HepG2 (cell line): ENCODE data around the gene ZFP36. TPM values are rescaled to one million over a fixed set of nuclear protein-coding genes. Genes with fewer than 3 reads are reported as not detected.

Experiments used
- ARID5B ChIP-seq: IDR thresholded peaks from 2 replicates; pipeline ENCODE4 v1.4.0; 2020; ENCODE audit warnings: mild to moderate bottlenecking, missing genetic modification reagents
- ATF7-NPFF ChIP-seq: sonication (generic); formaldehyde crosslinking; IDR thresholded peaks from 2 replicates; pipeline ENCODE4 v1.8.1; 2023; ENCODE audit warnings: mild to moderate bottlenecking, low read depth, missing genetic modification reagents, moderate library complexity
- CCAR2 ChIP-seq: fragments of 200-400 bp; formaldehyde crosslinking; optimal IDR thresholded peaks from 2 replicates; pipeline ENCODE3; 2018; ENCODE audit warnings: low read depth, mild to moderate bottlenecking, low read length, moderate library complexity
- CEBPB ChIP-seq: IDR thresholded peaks from 2 replicates; pipeline ENCODE4 v1.6.1; 2011; ENCODE audit warnings: low read depth, low read length, improper control_type of control experiment, borderline replicate concordance
- ETV6 ChIP-seq: sonication (generic); formaldehyde crosslinking; conservative IDR thresholded peaks from 2 replicates; pipeline ENCODE4 v1.4.0; 2020; ENCODE audit warnings: missing genetic modification reagents
- HNRNPLL ChIP-seq: fragments of 200-400 bp; formaldehyde crosslinking; IDR thresholded peaks from 2 replicates; pipeline ENCODE4 v1.6.1; 2017; ENCODE audit warnings: mild to moderate bottlenecking, low read depth, low read length; ENCODE audit not compliant: poor library complexity, severe bottlenecking
- KLF16 ChIP-seq, 2 experiments: sonication (generic) in 1 of 2; formaldehyde crosslinking in 1 of 2; IDR thresholded peaks; 2 replicates each; pipeline versions ENCODE4 v1.6.1 to v1.8.0; 2016 to 2023; ENCODE audit warnings: missing genetic modification reagents in 2 of 2, missing compliant biosample characterization in 1 of 2
- NFATC3 ChIP-seq: sonication (generic); formaldehyde crosslinking; IDR thresholded peaks from 2 replicates; pipeline ENCODE4 v1.5.1; 2020; ENCODE audit warnings: mild to moderate bottlenecking, missing genetic modification reagents
- NKX3-1 ChIP-seq: sonication (generic); formaldehyde crosslinking; IDR thresholded peaks from 2 replicates; pipeline ENCODE4 v1.5.0; 2020; ENCODE audit warnings: missing genetic modification reagents
- RFXAP ChIP-seq: sonication (generic); formaldehyde crosslinking; IDR thresholded peaks from 2 replicates; pipeline ENCODE4 v1.4.0; 2020; ENCODE audit warnings: missing genetic modification reagents, borderline replicate concordance
- SALL1 ChIP-seq: sonication (generic); formaldehyde crosslinking; IDR thresholded peaks from 2 replicates; pipeline ENCODE4 v1.8.0; 2022; ENCODE audit warnings: mild to moderate bottlenecking, missing genetic modification reagents
- SALL2 ChIP-seq: sonication (generic); formaldehyde crosslinking; IDR thresholded peaks from 2 replicates; pipeline ENCODE4 v1.8.1; 2023; ENCODE audit warnings: mild to moderate bottlenecking, missing genetic modification reagents, inconsistent platforms
- SMC3 ChIP-seq: IDR thresholded peaks from 2 replicates; pipeline ENCODE4 v1.6.1; 2011; ENCODE audit warnings: low read length, improper control_type of control experiment
- SPEN ChIP-seq: sonication (generic); formaldehyde crosslinking; IDR thresholded peaks from 2 replicates; pipeline ENCODE4 v1.5.1; 2020; ENCODE audit warnings: low read depth, mild to moderate bottlenecking, missing genetic modification reagents
- ZBTB20 ChIP-seq: sonication (generic); formaldehyde crosslinking; IDR thresholded peaks from 2 replicates; pipeline ENCODE4 v1.8.1; 2023; ENCODE audit warnings: missing genetic modification reagents, low read depth, mild to moderate bottlenecking, borderline replicate concordance
- ZBTB3 ChIP-seq: sonication (generic); formaldehyde crosslinking; IDR thresholded peaks from 2 replicates; pipeline ENCODE4 v1.4.0; 2020; ENCODE audit warnings: low read depth, mild to moderate bottlenecking, moderate library complexity, missing genetic modification reagents, borderline replicate concordance
- ZFP36L2 ChIP-seq: sonication (generic); formaldehyde crosslinking; IDR thresholded peaks from 2 replicates; pipeline ENCODE4 v1.4.0; 2020; ENCODE audit warnings: missing genetic modification reagents
- ZNF331 ChIP-seq: sonication (generic); formaldehyde crosslinking; IDR thresholded peaks from 2 replicates; pipeline ENCODE4 v1.4.0; 2020; ENCODE audit warnings: missing genetic modification reagents
- ZNF547 ChIP-seq: sonication (generic); formaldehyde crosslinking; IDR thresholded peaks from 2 replicates; pipeline ENCODE4 v1.5.1; 2020; ENCODE audit warnings: mild to moderate bottlenecking, missing genetic modification reagents
- ZNF549 ChIP-seq: sonication (generic); formaldehyde crosslinking; IDR thresholded peaks from 2 replicates; pipeline ENCODE4 v1.5.0; 2020; ENCODE audit warnings: missing genetic modification reagents
- ZSCAN31 ChIP-seq: sonication (generic); formaldehyde crosslinking; IDR thresholded peaks from 2 replicates; pipeline ENCODE4 v1.5.0; 2020; ENCODE audit warnings: low read depth, mild to moderate bottlenecking, missing genetic modification reagents
- polyA plus RNA-seq, 8 experiments: library from polyadenylated mRNA; depleted of rRNA in 3 of 8; stranded (reverse) in 7 of 8; unstranded in 1 of 8; fragments of >200 nt; fragmentation: Illumina TruSeq in 4 of 8; extraction: Trizol in 4 of 8; gene quantifications; 2 replicates each; pipeline versions ENCODE4 v1.2.1 to v1.2.3, GENCODE V29; 2011 to 2016; ENCODE audit warnings: low read depth in 4 of 8, missing spikeins in 1 of 8, mixed read lengths in 1 of 8; ENCODE audit not compliant: insufficient read depth in 1 of 8
- total RNA-seq, 5 experiments: library from RNA; depleted of rRNA; stranded (reverse); fragments of >200 nt; fragmentation: Illumina TruSeq; extraction: Trizol; gene quantifications; 2 replicates each; pipeline ENCODE4 v1.2.3, GENCODE V29; 2016; ENCODE audit warnings: low read depth in 1 of 5
- TF ChIP-seq, protein P1 (sequence below): sonication (generic); formaldehyde crosslinking; IDR thresholded peaks from 2 replicates; pipeline ENCODE4 v1.4.0; 2020; ENCODE audit warnings: missing genetic modification reagents
- TF ChIP-seq, protein P2 (sequence below): fragments of 450-650 bp; IDR thresholded peaks from 2 replicates; pipeline ENCODE4 v1.6.1; 2016

The ZFP36 gene
- total and polyA plus RNA-seq, 2 of the 13 experiments (the other 11 are each of a cell fraction or from before 2014, with no cell fraction given), result 1.4 to 1.7 TPM

DNA sequence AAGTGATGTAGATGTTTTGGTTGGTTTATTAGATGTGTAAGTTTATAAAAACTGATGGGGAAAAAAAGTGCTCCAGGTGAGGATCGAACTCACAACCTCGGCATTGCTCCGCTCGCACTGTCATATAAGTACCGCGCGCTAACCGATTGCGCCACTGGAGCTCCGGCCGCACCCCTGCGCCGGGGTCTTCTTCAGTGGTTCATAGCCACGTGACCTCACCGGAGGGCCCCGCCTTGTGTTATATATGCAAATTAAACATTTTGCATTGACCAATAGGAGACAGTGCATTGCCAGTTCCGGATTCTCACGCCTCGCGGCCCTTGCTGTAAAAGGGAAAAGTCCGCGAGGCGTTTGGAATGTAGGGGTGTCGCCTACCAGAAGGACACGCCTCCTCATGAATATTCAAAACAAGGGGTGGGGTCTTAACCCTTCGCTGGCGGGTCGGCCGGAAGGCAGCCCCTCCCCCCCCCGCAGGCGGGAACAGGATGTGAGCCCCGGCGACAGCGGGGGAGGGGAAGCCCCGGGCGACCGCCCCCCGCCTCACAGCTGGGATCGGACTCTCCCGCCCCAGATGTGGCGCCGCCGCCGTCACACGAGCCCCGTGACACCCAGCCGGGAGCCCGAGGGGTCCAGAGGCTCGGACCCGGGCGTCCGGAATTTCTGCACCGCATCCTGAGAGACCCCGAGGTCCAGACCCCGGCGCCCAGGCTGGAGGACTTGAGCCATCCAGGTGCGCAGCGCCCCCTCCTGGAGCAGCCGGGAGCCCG lies 5.6 kb downstream of the ZFP36 start, which contains the start of gene PLEKHG2 (continued):
- TF ChIP-seq NFATC3 (CRISPR knock-in tag) (no peak), RFXAP (0 out of 2 replicates have a peak, but pooled peaks have one; percentile 41), CCAR2 (peak; percentile 67), ATF7-NPFF (no peak), HNRNPLL (peak; percentile 41), ETV6 (CRISPR knock-in tag) (peak; percentile 45; the same call in 1 of the 2 replicates), ZSCAN31 (CRISPR knock-in tag) (peak; percentile 29; the same call in 1 of the 2 replicates), SMC3 (peak; percentile 24; the same call in 1 of the 2 replicates), SALL2 (peak; percentile 51; the same call in 1 of the 2 replicates), SALL1 (CRISPR knock-in tag) (peak; percentile 52), SPEN (peak; percentile 61), ZNF547 (CRISPR knock-in tag) (0 out of 2 replicates have a peak, but pooled peaks have one; percentile 3), ZFP36L2 (CRISPR knock-in tag) (no peak), ZBTB20 (CRISPR knock-in tag) (0 out of 2 replicates have a peak, but pooled peaks have one; percentile 21), KLF16 (CRISPR knock-in tag; IDR thresholded peaks at IDR 0.05) (peak in 1 of 2 experiments; percentile 56; a peak in 2 of 4 replicates), ARID5B (CRISPR knock-in tag) (peak; percentile 44), CEBPB (peak; percentile 94), ZNF331 (CRISPR knock-in tag) (peak; percentile 30; the same call in 1 of the 2 replicates), NKX3-1 (CRISPR knock-in tag) (peak; percentile 79; the same call in 1 of the 2 replicates), ZNF549 (CRISPR knock-in tag) (no peak), ZBTB3 (0 out of 2 replicates have a peak, but pooled peaks have one; percentile 83)
- TF ChIP-seq, protein P1, sequence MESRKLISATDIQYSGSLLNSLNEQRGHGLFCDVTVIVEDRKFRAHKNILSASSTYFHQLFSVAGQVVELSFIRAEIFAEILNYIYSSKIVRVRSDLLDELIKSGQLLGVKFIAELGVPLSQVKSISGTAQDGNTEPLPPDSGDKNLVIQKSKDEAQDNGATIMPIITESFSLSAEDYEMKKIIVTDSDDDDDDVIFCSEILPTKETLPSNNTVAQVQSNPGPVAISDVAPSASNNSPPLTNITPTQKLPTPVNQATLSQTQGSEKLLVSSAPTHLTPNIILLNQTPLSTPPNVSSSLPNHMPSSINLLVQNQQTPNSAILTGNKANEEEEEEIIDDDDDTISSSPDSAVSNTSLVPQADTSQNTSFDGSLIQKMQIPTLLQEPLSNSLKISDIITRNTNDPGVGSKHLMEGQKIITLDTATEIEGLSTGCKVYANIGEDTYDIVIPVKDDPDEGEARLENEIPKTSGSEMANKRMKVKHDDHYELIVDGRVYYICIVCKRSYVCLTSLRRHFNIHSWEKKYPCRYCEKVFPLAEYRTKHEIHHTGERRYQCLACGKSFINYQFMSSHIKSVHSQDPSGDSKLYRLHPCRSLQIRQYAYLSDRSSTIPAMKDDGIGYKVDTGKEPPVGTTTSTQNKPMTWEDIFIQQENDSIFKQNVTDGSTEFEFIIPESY (CRISPR knock-in tag), result peak; percentile 47
- TF ChIP-seq, protein P2, sequence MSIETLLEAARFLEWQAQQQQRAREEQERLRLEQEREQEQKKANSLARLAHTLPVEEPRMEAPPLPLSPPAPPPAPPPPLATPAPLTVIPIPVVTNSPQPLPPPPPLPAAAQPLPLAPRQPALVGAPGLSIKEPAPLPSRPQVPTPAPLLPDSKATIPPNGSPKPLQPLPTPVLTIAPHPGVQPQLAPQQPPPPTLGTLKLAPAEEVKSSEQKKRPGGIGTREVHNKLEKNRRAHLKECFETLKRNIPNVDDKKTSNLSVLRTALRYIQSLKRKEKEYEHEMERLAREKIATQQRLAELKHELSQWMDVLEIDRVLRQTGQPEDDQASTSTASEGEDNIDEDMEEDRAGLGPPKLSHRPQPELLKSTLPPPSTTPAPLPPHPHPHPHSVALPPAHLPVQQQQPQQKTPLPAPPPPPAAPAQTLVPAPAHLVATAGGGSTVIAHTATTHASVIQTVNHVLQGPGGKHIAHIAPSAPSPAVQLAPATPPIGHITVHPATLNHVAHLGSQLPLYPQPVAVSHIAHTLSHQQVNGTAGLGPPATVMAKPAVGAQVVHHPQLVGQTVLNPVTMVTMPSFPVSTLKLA, result peak; percentile 65
